ENCODE measurements around the gene NPTX2.

DNA sequence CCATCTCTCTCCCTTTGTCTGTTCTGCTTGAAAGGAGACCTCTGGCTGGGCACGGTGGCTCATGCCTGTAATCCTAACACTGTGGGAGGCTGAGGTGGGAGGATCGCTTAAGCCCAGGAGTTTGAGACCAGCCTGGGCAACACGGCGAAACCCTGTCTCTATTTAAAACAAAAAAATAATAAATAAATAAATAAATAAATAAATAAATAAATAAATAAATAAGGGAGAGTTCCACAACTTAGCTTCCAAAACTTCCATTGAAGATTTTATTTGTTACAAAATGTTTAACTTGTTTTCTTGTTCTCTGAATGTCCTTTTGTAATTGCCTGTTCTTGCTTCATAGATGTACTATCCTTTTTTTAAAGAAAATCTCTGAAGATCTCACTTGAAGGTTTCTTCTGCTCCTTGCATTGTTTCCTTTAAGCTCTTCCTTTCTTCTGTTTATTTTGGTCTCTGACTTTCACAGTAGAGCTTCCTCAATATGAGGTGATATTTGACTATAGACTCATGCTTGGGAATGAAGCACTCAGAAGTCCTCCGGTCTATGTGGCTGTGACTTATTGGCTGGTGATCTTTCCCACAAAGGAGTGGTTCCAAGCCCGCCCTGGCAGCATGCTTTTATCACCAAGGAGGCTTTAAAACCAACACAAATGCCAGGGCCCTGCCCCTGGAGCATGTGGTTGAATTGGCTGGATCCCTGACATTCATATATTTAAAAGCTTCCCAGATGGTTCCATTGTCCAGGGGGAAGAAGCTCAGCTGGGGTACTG lies 18.1 kb upstream of the NPTX2 start:
- TF ChIP-seq, protein P1, sequence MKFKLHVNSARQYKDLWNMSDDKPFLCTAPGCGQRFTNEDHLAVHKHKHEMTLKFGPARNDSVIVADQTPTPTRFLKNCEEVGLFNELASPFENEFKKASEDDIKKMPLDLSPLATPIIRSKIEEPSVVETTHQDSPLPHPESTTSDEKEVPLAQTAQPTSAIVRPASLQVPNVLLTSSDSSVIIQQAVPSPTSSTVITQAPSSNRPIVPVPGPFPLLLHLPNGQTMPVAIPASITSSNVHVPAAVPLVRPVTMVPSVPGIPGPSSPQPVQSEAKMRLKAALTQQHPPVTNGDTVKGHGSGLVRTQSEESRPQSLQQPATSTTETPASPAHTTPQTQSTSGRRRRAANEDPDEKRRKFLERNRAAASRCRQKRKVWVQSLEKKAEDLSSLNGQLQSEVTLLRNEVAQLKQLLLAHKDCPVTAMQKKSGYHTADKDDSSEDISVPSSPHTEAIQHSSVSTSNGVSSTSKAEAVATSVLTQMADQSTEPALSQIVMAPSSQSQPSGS (tag by site-specific recombination; IDR thresholded peaks at IDR 0.05; ENCODE audit: low read depth), result no peak
- TF ChIP-seq PBX3 (CRISPR knock-in tag; IDR thresholded peaks at IDR 0.05) (no peak), ZNF121 (tag by site-specific recombination; IDR thresholded peaks at IDR 0.05) (0 out of 2 replicates have a peak, but pooled peaks have one; percentile 20), YY1 (tag by site-specific recombination; IDR thresholded peaks at IDR 0.05) (no peak), ZSCAN18 (tag by site-specific recombination; IDR thresholded peaks at IDR 0.05) (no peak), CTCF (tag by site-specific recombination; IDR thresholded peaks at IDR 0.05) (no peak), ZFP37 (tag by site-specific recombination; IDR thresholded peaks at IDR 0.05) (0 out of 2 replicates have a peak, but pooled peaks have one; percentile 46), MZF1 (tag by site-specific recombination; IDR thresholded peaks at IDR 0.05; ENCODE audit: borderline replicate concordance) (no peak; the same call in 1 of the 2 replicates)
- TF ChIP-seq, protein P2, sequence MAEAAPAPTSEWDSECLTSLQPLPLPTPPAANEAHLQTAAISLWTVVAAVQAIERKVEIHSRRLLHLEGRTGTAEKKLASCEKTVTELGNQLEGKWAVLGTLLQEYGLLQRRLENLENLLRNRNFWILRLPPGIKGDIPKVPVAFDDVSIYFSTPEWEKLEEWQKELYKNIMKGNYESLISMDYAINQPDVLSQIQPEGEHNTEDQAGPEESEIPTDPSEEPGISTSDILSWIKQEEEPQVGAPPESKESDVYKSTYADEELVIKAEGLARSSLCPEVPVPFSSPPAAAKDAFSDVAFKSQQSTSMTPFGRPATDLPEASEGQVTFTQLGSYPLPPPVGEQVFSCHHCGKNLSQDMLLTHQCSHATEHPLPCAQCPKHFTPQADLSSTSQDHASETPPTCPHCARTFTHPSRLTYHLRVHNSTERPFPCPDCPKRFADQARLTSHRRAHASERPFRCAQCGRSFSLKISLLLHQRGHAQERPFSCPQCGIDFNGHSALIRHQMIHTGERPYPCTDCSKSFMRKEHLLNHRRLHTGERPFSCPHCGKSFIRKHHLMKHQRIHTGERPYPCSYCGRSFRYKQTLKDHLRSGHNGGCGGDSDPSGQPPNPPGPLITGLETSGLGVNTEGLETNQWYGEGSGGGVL (tag by site-specific recombination; IDR thresholded peaks at IDR 0.05), result no peak

Data from HEK293 (cell line).